ENCODE measurements around the gene TPSG1. TPM values are rescaled to one million over a fixed set of nuclear protein-coding genes. Genes with fewer than 3 reads are reported as not detected.
A peak's percentile ranks its signal among the peaks of the same experiment; 100 is the strongest.
"Not testable (repeated sequence)": the region's sequence is repeated elsewhere in the genome, so short reads cannot be mapped to it uniquely, and the experiment has no call there.

The TPSG1 gene
- total and polyA plus RNA-seq, 7 experiments from 2014 or later: not detected

- H3K4me1 ChIP-seq (ENCODE audit: control insufficient read depth in 2 of 2, insufficient read depth in 2 of 2, low read length in 2 of 2): no peaks in the 10 kb centered on the region
- DNase-seq: no peak
- no peaks in the 10 kb centered on the region for H3K36me3 Mint-ChIP-seq
- H3K9me3 Mint-ChIP-seq: peaks cover 0 to 5% (median 0%) of the 10 kb centered on the region in 11 donors
- H3K4me3 ChIP-seq (ENCODE audit: low read length): no peak overlapping the region
- peaks cover 0 to 3% (median 0%) of the 10 kb centered on the region in 7 donors for H3K4me1 Mint-ChIP-seq
- H3K27me3 ChIP-seq (ENCODE audit: control insufficient read depth in 2 of 2, insufficient read depth in 2 of 2, low read length in 2 of 2): no peaks in the 10 kb centered on the region
- CTCF ChIA-PET: no interaction called here
- no peak overlapping the region for H3K27ac ChIP-seq (ENCODE audit: low read depth, low read length)
- no peaks in the 10 kb centered on the region for H3K36me3 ChIP-seq (ENCODE audit: control insufficient read depth in 2 of 3, insufficient read depth in 3 of 3, low read length in 3 of 3)
- peak overlapping the region in 1 of 10 donors; percentile 12 for H3K4me3 Mint-ChIP-seq
- intact Hi-C loops (cut with micrococcal nuclease): no loop called here
- H3K27me3 Mint-ChIP-seq: peaks cover 0 to 4% (median 0%) of the 10 kb centered on the region in 5 donors
- ATAC-seq: no peak
- H3K27ac Mint-ChIP-seq: no peak overlapping the region
- POLR2A ChIA-PET: no interaction called here
- no peaks in the 10 kb centered on the region for H3K9me3 ChIP-seq (ENCODE audit: control insufficient read depth in 2 of 3, low read length in 3 of 3)
These were observed 29.7 kb downstream of the TPSG1 start for GRCh38 chr16:1195393-1195666.

GRCh38 chr16:1194665-1195392, 30.2 kb downstream of the TPSG1 start:
- no peaks in the 10 kb centered on the region for H3K27me3 ChIP-seq (ENCODE audit: control insufficient read depth in 2 of 2, insufficient read depth in 2 of 2, low read length in 2 of 2)
- ATAC-seq: peak; percentile 31
- H3K9me3 Mint-ChIP-seq: peaks cover 0 to 2% (median 0%) of the 10 kb centered on the region in 11 donors
- no peaks in the 10 kb centered on the region for H3K36me3 ChIP-seq (ENCODE audit: control insufficient read depth in 2 of 3, insufficient read depth in 3 of 3, low read length in 3 of 3)
- H3K4me1 Mint-ChIP-seq: peaks cover 0 to 3% (median 0%) of the 10 kb centered on the region in 7 donors
- no peaks in the 10 kb centered on the region for H3K36me3 Mint-ChIP-seq
- H3K4me3 ChIP-seq (ENCODE audit: low read length): no peak overlapping the region
- ChIA-PET POLR2A (no interaction called here), CTCF (no interaction called here)
- H3K27me3 Mint-ChIP-seq: peaks cover 0 to 4% (median 0%) of the 10 kb centered on the region in 5 donors
- no peaks in the 10 kb centered on the region for H3K4me1 ChIP-seq (ENCODE audit: control insufficient read depth in 2 of 2, insufficient read depth in 2 of 2, low read length in 2 of 2)
- peak in 6 of 9 donors; percentile 16 to 41 (median 22) for DNase-seq
- intact Hi-C loops (cut with micrococcal nuclease): no loop called here
- no peaks in the 10 kb centered on the region for H3K9me3 ChIP-seq (ENCODE audit: control insufficient read depth in 2 of 3, low read length in 3 of 3)
- no peak overlapping the region for H3K27ac Mint-ChIP-seq
- H3K4me3 Mint-ChIP-seq: no peak overlapping the region
- no peak overlapping the region for H3K27ac ChIP-seq (ENCODE audit: low read depth, low read length)

- POLR2A ChIA-PET: no interaction called here
- Histone ChIP-seq H3K4me3 (ENCODE audit: low read length) (no peak overlapping the region), H3K36me3 (ENCODE audit: control insufficient read depth in 2 of 3, insufficient read depth in 3 of 3, low read length in 3 of 3) (no peaks in the 10 kb centered on the region), H3K27ac (ENCODE audit: low read depth, low read length) (no peak overlapping the region), H3K9me3 (ENCODE audit: control insufficient read depth in 2 of 3, low read length in 3 of 3) (no peaks in the 10 kb centered on the region), H3K4me1 (ENCODE audit: control insufficient read depth in 2 of 2, insufficient read depth in 2 of 2, low read length in 2 of 2) (no peaks in the 10 kb centered on the region), H3K27me3 (ENCODE audit: control insufficient read depth in 2 of 2, insufficient read depth in 2 of 2, low read length in 2 of 2) (no peaks in the 10 kb centered on the region)
- Mint-ChIP-seq H3K36me3 (no peaks in the 10 kb centered on the region), H3K4me3 (no peak overlapping the region), H3K27me3 (peaks cover 0 to 4% (median 0%) of the 10 kb centered on the region in 5 donors), H3K9me3 (peaks cover 0 to 1% (median 0%) of the 10 kb centered on the region in 11 donors), H3K27ac (no peak overlapping the region), H3K4me1 (peaks cover 0 to 3% (median 0%) of the 10 kb centered on the region in 7 donors)
- CTCF ChIA-PET: no interaction called here
- intact Hi-C loops (cut with micrococcal nuclease): no loop called here
- DNase-seq (peak in 1 of 9 donors; percentile 8), ATAC-seq (no peak)
These were observed 31.1 kb downstream of the TPSG1 start for GRCh38 chr16:1193825-1194581.

GRCh38 chr16:1193143-1193824, 31.8 kb downstream of the TPSG1 start:
- no peak for ATAC-seq
- no peak overlapping the region for H3K4me3 Mint-ChIP-seq
- no peaks in the 10 kb centered on the region for H3K36me3 ChIP-seq (ENCODE audit: control insufficient read depth in 2 of 3, insufficient read depth in 3 of 3, low read length in 3 of 3)
- H3K27me3 ChIP-seq (ENCODE audit: control insufficient read depth in 2 of 2, insufficient read depth in 2 of 2, low read length in 2 of 2): no peaks in the 10 kb centered on the region
- no peaks in the 10 kb centered on the region for H3K36me3 Mint-ChIP-seq
- H3K4me1 Mint-ChIP-seq: peaks cover 0 to 3% (median 0%) of the 10 kb centered on the region in 7 donors
- POLR2A ChIA-PET: no interaction called here
- H3K4me3 ChIP-seq (ENCODE audit: low read length): no peak overlapping the region
- H3K27ac ChIP-seq (ENCODE audit: low read depth, low read length): no peak overlapping the region
- intact Hi-C loops (cut with micrococcal nuclease): no loop called here
- H3K27ac Mint-ChIP-seq: no peak overlapping the region
- no peaks in the 10 kb centered on the region for H3K9me3 ChIP-seq (ENCODE audit: control insufficient read depth in 2 of 3, low read length in 3 of 3)
- CTCF ChIA-PET: no interaction called here
- H3K9me3 Mint-ChIP-seq: peaks cover 0 to 1% (median 0%) of the 10 kb centered on the region in 11 donors
- H3K4me1 ChIP-seq (ENCODE audit: control insufficient read depth in 2 of 2, insufficient read depth in 2 of 2, low read length in 2 of 2): no peaks in the 10 kb centered on the region
- peaks cover 0 to 6% (median 0%) of the 10 kb centered on the region in 5 donors for H3K27me3 Mint-ChIP-seq
- DNase-seq: no peak

GRCh38 chr16:1192384-1193073, 32.5 kb downstream of the TPSG1 start:
- Histone ChIP-seq H3K36me3 (ENCODE audit: control insufficient read depth in 2 of 3, insufficient read depth in 3 of 3, low read length in 3 of 3) (no peaks in the 10 kb centered on the region), H3K4me1 (ENCODE audit: control insufficient read depth in 2 of 2, insufficient read depth in 2 of 2, low read length in 2 of 2) (no peaks in the 10 kb centered on the region), H3K27ac (ENCODE audit: low read depth, low read length) (no peak overlapping the region), H3K9me3 (ENCODE audit: control insufficient read depth in 2 of 3, low read length in 3 of 3) (no peaks in the 10 kb centered on the region), H3K4me3 (ENCODE audit: low read length) (no peak overlapping the region), H3K27me3 (ENCODE audit: control insufficient read depth in 2 of 2, insufficient read depth in 2 of 2, low read length in 2 of 2) (no peaks in the 10 kb centered on the region)
- POLR2A ChIA-PET: no interaction called here
- H3K4me1 Mint-ChIP-seq: peaks cover 0 to 3% (median 0%) of the 10 kb centered on the region in 7 donors
- no peaks in the 10 kb centered on the region for H3K36me3 Mint-ChIP-seq
- no peak for DNase-seq
- peaks cover 0 to 9% (median 0%) of the 10 kb centered on the region in 5 donors for H3K27me3 Mint-ChIP-seq
- intact Hi-C loops (cut with micrococcal nuclease): no loop called here
- H3K27ac Mint-ChIP-seq: no peak overlapping the region
- peaks cover 0 to 3% (median 0%) of the 10 kb centered on the region in 11 donors for H3K9me3 Mint-ChIP-seq
- H3K4me3 Mint-ChIP-seq: no peak overlapping the region
- CTCF ChIA-PET: no interaction called here
- ATAC-seq: no peak

- ATAC-seq; H3K4me1 Mint-ChIP-seq; H3K36me3 ChIP-seq (ENCODE audit: control insufficient read depth in 2 of 3, insufficient read depth in 3 of 3, low read length in 3 of 3); H3K27ac Mint-ChIP-seq; H3K27me3 ChIP-seq (ENCODE audit: control insufficient read depth in 2 of 2, insufficient read depth in 2 of 2, low read length in 2 of 2); CTCF ChIA-PET; H3K27ac ChIP-seq (ENCODE audit: low read depth, low read length); intact Hi-C loops (cut with micrococcal nuclease); H3K9me3 Mint-ChIP-seq; POLR2A ChIA-PET; H3K27me3 Mint-ChIP-seq; H3K4me3 Mint-ChIP-seq; H3K4me3 ChIP-seq (ENCODE audit: low read length); H3K36me3 Mint-ChIP-seq; H3K9me3 ChIP-seq (ENCODE audit: control insufficient read depth in 2 of 3, low read length in 3 of 3); DNase-seq; H3K4me1 ChIP-seq (ENCODE audit: control insufficient read depth in 2 of 2, insufficient read depth in 2 of 2, low read length in 2 of 2): not testable (repeated sequence)
These were observed 34.3 kb downstream of the TPSG1 start for GRCh38 chr16:1190789-1191188.
